Epithelial cell of proximal tubule (primary cell): ENCODE results near the gene B3GAT3. TPM values are rescaled to one million over a fixed set of nuclear protein-coding genes. Genes with fewer than 3 reads are reported as not detected.

ENCODE experiments used
- DNase-seq: peaks from one replicate; pipeline ENCODE4 v3.0.0-alpha.2; 2011; ENCODE audit warnings: low read depth
- H3K4me3 ChIP-seq: 2 replicates; pipeline ENCODE4 v1.5.1; 2011; ENCODE audit warnings: low read depth, mild to moderate bottlenecking, low read length
- total RNA-seq: library from RNA; depleted of rRNA; stranded (reverse); fragments of >200 nt; gene quantifications from 2 replicates; pipeline ENCODE4 v1.2.3, GENCODE V29; 2015
- TF ChIP-seq, protein P1 (sequence below): conservative IDR thresholded peaks from 2 replicates; pipeline ENCODE4 v1.5.1; 2012; ENCODE audit warnings: low read depth, mild to moderate bottlenecking, low read length

Gene B3GAT3
- total RNA-seq, 1 donor from 2014 or later = 67.7 TPM

DNA sequence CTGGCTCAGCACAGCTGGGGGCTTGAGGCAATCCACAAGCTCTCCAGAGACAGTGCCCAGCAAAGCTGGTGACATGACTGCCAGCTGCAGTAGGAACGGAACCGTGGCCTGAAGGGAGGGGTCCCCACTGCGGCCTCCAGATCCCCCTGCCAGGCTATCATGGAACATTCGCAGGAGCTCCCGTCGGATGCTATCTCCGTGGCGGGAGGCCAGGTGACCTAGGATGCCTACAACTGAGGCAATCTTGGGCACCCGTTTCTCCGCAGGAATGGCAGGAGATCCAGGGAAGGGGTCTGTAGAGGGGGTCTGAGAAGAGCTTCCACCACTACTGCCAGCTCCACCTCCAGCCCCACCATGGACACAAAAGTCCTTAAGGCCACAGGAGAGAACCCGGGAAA lies 27.2 kb upstream of the B3GAT3 start:
- no peak overlapping the region for H3K4me3 ChIP-seq
- DNase-seq = no peak
- TF ChIP-seq, protein P1, sequence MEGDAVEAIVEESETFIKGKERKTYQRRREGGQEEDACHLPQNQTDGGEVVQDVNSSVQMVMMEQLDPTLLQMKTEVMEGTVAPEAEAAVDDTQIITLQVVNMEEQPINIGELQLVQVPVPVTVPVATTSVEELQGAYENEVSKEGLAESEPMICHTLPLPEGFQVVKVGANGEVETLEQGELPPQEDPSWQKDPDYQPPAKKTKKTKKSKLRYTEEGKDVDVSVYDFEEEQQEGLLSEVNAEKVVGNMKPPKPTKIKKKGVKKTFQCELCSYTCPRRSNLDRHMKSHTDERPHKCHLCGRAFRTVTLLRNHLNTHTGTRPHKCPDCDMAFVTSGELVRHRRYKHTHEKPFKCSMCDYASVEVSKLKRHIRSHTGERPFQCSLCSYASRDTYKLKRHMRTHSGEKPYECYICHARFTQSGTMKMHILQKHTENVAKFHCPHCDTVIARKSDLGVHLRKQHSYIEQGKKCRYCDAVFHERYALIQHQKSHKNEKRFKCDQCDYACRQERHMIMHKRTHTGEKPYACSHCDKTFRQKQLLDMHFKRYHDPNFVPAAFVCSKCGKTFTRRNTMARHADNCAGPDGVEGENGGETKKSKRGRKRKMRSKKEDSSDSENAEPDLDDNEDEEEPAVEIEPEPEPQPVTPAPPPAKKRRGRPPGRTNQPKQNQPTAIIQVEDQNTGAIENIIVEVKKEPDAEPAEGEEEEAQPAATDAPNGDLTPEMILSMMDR = no peak

DNA sequence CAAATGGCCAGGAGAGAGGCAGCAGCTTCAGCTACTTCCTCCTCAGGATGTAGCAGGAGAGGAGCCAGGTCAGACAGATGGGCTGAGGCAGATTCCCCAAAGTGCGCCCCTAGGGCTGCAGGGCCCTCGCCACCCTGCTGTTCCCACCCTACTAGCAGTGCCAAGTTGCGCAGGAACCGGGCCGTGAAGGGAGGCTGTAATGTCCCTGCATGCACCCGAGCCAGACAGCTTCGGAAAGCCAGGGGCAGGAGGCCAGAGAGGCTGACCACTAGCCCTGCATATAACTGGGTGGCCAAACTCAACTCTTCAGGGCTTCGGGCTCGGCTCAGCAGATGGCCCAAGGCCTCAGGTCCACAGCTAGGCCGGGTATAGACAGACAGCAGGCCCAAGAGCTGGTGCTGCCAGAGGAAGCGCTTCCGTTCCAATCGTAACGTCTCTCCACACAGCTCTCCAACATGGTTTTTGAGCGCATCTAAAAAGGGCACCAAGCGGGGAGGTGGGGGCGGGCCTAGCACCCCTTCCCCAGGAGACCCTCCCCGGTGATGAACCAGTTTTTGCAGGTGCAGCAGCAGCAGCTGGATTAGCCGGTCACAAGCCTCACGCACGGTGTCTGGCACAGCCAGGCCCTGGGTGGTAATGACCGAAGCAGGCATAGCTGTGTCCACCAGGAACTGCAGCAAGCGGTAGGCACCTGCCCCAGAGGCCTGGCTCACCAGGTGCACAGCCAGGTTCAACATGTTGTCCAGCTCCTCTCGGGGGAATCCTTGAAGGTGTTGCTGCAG lies 26.6 kb upstream of the B3GAT3 start:
- DNase-seq = no peak
- H3K4me3 ChIP-seq = no peak overlapping the region
- TF ChIP-seq, protein P1 = no peak

DNA sequence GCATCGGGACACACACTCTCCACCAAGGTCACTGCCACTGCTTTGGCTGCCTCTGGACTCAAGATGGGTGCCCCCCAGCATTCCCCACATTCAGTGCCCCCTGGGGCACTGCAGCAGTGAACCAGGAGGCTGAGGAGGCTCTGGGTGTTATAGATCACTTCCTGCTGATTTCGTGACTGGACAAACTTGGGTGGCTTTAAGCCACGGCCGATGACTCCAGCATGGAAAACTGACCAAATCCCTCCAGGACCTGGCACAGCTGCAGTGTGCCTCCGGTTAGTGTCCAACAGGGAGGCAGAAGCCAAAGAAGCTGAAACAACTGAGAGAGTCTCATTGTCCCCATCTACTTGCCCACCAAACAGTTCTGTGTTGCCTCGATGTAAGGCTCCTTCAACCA lies 25.8 kb upstream of the B3GAT3 start:
- TF ChIP-seq, protein P1 = no peak
- H3K4me3 ChIP-seq = no peak overlapping the region
- no peak for DNase-seq

DNA sequence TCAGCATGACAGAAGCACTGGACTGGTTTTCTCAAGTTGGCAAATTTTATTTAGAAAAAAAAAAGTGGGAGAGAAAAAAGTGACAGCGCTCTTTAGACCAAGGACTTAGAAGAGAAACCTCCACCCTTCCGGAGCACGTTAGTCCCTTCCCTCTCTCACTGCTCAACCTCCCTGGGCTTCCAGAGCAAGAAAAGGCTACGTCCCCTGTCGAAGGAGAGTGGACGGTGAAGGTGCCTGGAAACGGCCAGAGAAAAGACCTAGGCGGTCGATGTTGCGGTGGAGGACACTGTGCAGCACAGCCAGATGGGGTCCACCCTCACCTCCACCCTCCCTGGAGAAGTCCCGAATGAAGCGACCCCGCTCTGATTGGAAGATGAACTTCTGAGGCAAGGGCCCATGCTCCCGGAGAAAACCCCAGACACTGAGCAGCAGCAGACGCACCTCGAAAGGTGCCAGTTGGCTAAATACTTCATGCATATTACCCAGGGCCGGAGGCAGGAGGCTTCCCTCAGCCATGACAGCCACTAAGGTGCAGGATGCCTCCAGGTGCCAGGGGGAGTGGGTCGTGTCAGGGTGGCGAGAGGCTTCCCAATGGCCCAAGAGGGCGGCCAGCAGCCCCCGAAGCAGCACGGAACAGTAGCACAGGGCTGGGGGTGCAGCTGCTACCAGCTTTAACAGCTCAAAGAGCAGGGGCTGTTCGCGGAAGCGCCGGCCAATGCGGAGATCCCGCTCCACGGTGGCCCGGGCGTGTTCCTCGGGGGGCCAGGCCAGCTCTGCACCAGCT lies 25.2 kb upstream of the B3GAT3 start:
- peak overlapping the region; percentile 99 for H3K4me3 ChIP-seq
- DNase-seq = no peak
- TF ChIP-seq, protein P1 = no peak

DNA sequence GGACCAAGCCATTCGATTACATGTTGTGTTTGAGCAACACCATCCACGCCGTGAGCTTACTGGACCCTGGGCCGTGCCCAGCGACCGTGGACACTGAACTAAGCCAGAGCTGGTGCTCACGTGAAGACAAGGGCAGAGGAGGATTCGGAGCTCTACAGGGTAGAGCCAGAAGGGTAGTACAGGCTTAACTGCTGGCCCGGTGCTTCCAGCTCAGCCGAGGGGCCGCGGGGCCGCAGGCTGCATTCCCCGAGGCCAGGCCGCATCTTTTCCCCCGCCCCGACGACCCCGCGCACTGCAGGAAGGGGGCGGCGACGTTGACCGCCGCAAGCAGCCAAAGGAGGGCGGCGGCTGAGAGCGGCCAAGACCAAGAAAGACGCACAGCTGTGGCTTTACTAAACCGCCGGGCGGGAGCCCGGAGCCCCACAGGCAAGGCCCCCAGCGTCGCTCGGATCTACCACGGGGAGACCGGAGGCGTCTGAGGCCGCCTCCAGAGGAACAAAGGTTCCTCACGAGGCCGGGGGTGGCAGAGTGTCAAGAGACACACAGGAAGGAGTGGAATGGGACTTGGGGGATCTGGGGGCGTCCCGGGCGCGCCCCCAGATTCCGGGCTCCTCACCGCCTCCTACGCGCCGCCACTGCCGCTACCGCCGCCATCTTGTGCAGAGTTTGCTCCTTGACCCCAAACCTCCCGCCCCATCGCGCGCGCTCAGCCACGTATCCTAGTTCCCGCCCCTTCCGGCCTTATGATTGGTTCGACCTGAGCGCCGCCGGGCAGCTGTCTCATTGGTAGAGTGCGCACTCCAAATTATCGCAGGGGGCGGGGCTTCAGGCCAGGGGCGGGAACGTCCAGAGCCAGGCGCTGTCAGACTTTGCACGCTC lies 24.4 kb upstream of the B3GAT3 start, which contains the start of gene GANAB:
TSS of gene GANAB (minus strand) at position 668 of the 879 bp plus-strand sequence. CDS start at position 654, 14 bp downstream.
- peak; percentile 64 for DNase-seq
- peak within 1 kb of the TSS; percentile 99 for H3K4me3 ChIP-seq
- TF ChIP-seq, protein P1 = no peak

DNA sequence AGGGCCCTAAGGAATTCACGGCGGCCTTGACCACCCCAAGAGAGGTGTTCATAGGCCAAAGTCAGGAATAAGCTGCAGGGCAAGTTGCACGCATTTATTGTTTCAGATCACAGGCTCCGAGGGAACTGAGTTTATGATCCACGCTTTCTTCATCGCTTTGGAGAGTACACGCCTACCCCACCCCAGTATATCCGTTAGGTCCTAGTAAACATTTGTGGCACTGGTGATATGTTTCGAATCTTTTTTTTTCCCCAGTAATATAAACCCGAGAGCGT lies 23.8 kb upstream of the B3GAT3 start:
- H3K4me3 ChIP-seq = peak overlapping the region; percentile 99
- TF ChIP-seq, protein P1 = no peak
- DNase-seq = no peak
